ENCODE measurements around the gene TSHZ2.
"Not testable (repeated sequence)": the region's sequence is repeated elsewhere in the genome, so short reads cannot be mapped to it uniquely, and the experiment has no call there.

TSHZ2 gene

GRCh38 chr20:53427951-53428350, 455.8 kb downstream of the TSHZ2 start:
- H3K27me3 ChIP-seq (replicated peaks in 2 of 5; ENCODE audit: control insufficient read depth in 4 of 5, insufficient read depth in 5 of 5, low read length in 4 of 5): no peaks in the 10 kb centered on the region
- POLR2A ChIA-PET: no interaction called here
- peaks cover 0 to 9% (median 5%) of the 10 kb centered on the region in 4 experiments for H3K4me1 ChIP-seq (ENCODE audit: control extremely low read depth in 1 of 4, control insufficient read depth in 4 of 4, insufficient read depth in 4 of 4, low read length in 3 of 4)
- 92% methylated on average over 2 of the region's 2 CpGs for WGBS (ENCODE audit: insufficient coverage)
- no peak overlapping the region for H3K4me3 ChIP-seq (ENCODE audit: control insufficient read depth in 1 of 7, extremely low read depth in 1 of 7, insufficient read depth in 4 of 7, low read depth in 2 of 7, low read length in 6 of 7)
- CTCF ChIA-PET: no interaction called here
- peaks cover 0 to 1% (median 0%) of the 10 kb centered on the region in 5 experiments for H3K9me3 ChIP-seq (ENCODE audit: control extremely low read depth in 1 of 5, control insufficient read depth in 4 of 5, insufficient read depth in 2 of 5, low read depth in 1 of 5, low read length in 4 of 5)
- H3K27ac ChIP-seq (ENCODE audit: insufficient read depth in 1 of 2, low read depth in 1 of 2, low read length in 2 of 2, poor library complexity in 1 of 2, severe bottlenecking in 2 of 2): no peak overlapping the region
- H3K36me3 ChIP-seq (ENCODE audit: control insufficient read depth in 4 of 4, insufficient read depth in 4 of 4, low read length in 3 of 4): no peaks in the 10 kb centered on the region
- DNase-seq: no peak

GRCh38 chr20:53428588-53428987, 456.4 kb downstream of the TSHZ2 start:
- H3K27ac ChIP-seq (ENCODE audit: insufficient read depth in 1 of 2, low read depth in 1 of 2, low read length in 2 of 2, poor library complexity in 1 of 2, severe bottlenecking in 2 of 2): no peak overlapping the region
- no peak overlapping the region for H3K4me3 ChIP-seq (ENCODE audit: control insufficient read depth in 1 of 7, extremely low read depth in 1 of 7, insufficient read depth in 4 of 7, low read depth in 2 of 7, low read length in 6 of 7)
- 0% methylated on average over 2 of the region's 3 CpGs for whole genome bisulfite sequencing (ENCODE audit: insufficient coverage)
- POLR2A ChIA-PET: no interaction called here
- no peaks in the 10 kb centered on the region for H3K27me3 ChIP-seq (replicated peaks in 2 of 5; ENCODE audit: control insufficient read depth in 4 of 5, insufficient read depth in 5 of 5, low read length in 4 of 5)
- DNase-seq: no peak
- CTCF ChIA-PET: interaction anchor here (1.0 kb wide), 1 partner anchor 15 kb away, joined by 3 read pairs; no protein-coding TSS in a partner anchor
- peaks cover 0 to 1% (median 0%) of the 10 kb centered on the region in 5 experiments for H3K9me3 ChIP-seq (ENCODE audit: control extremely low read depth in 1 of 5, control insufficient read depth in 4 of 5, insufficient read depth in 2 of 5, low read depth in 1 of 5, low read length in 4 of 5)
- peaks cover 0 to 9% (median 5%) of the 10 kb centered on the region in 4 experiments for H3K4me1 ChIP-seq (ENCODE audit: control extremely low read depth in 1 of 4, control insufficient read depth in 4 of 4, insufficient read depth in 4 of 4, low read length in 3 of 4)
- H3K36me3 ChIP-seq (ENCODE audit: control insufficient read depth in 4 of 4, insufficient read depth in 4 of 4, low read length in 3 of 4): no peaks in the 10 kb centered on the region

GRCh38 chr20:53428996-53429395, 456.8 kb downstream of the TSHZ2 start:
- 80% methylated on average over 1 of the region's 3 CpGs for WGBS (ENCODE audit: insufficient coverage)
- DNase-seq: peak in 1 of 3 donors; percentile 54
- POLR2A ChIA-PET: no interaction called here
- Histone ChIP-seq H3K27ac (ENCODE audit: insufficient read depth in 1 of 2, low read depth in 1 of 2, low read length in 2 of 2, poor library complexity in 1 of 2, severe bottlenecking in 2 of 2) (no peak overlapping the region), H3K27me3 (replicated peaks in 2 of 5; ENCODE audit: control insufficient read depth in 4 of 5, insufficient read depth in 5 of 5, low read length in 4 of 5) (no peaks in the 10 kb centered on the region), H3K4me1 (ENCODE audit: control extremely low read depth in 1 of 4, control insufficient read depth in 4 of 4, insufficient read depth in 4 of 4, low read length in 3 of 4) (peaks cover 0 to 9% (median 5%) of the 10 kb centered on the region in 4 experiments), H3K4me3 (ENCODE audit: control insufficient read depth in 1 of 7, extremely low read depth in 1 of 7, insufficient read depth in 4 of 7, low read depth in 2 of 7, low read length in 6 of 7) (no peak overlapping the region), H3K9me3 (ENCODE audit: control extremely low read depth in 1 of 5, control insufficient read depth in 4 of 5, insufficient read depth in 2 of 5, low read depth in 1 of 5, low read length in 4 of 5) (peaks cover 0 to 1% (median 0%) of the 10 kb centered on the region in 5 experiments), H3K36me3 (ENCODE audit: control insufficient read depth in 4 of 4, insufficient read depth in 4 of 4, low read length in 3 of 4) (no peaks in the 10 kb centered on the region)
- CTCF ChIA-PET: interaction anchor here (1.0 kb wide), 1 partner anchor 16 kb away, joined by 3 read pairs; no protein-coding TSS in a partner anchor

- no peak overlapping the region for H3K27ac ChIP-seq (ENCODE audit: insufficient read depth in 1 of 2, low read depth in 1 of 2, low read length in 2 of 2, poor library complexity in 1 of 2, severe bottlenecking in 2 of 2)
- no peak for DNase-seq
- no peak overlapping the region for H3K4me3 ChIP-seq (ENCODE audit: control insufficient read depth in 1 of 7, extremely low read depth in 1 of 7, insufficient read depth in 4 of 7, low read depth in 2 of 7, low read length in 6 of 7)
- WGBS (ENCODE audit: insufficient coverage): 94% methylated on average over 7 of the region's 10 CpGs
- no peaks in the 10 kb centered on the region for H3K4me1 ChIP-seq (ENCODE audit: control extremely low read depth in 1 of 4, control insufficient read depth in 4 of 4, insufficient read depth in 4 of 4, low read length in 3 of 4)
- peaks cover 0 to 3% (median 0%) of the 10 kb centered on the region in 5 experiments for H3K9me3 ChIP-seq (ENCODE audit: control extremely low read depth in 1 of 5, control insufficient read depth in 4 of 5, insufficient read depth in 2 of 5, low read depth in 1 of 5, low read length in 4 of 5)
- ChIA-PET POLR2A (no interaction called here), CTCF (no interaction called here)
- H3K27me3 ChIP-seq (replicated peaks in 2 of 5; ENCODE audit: control insufficient read depth in 4 of 5, insufficient read depth in 5 of 5, low read length in 4 of 5): peaks cover 0 to 2% (median 0%) of the 10 kb centered on the region in 5 experiments
- H3K36me3 ChIP-seq (ENCODE audit: control insufficient read depth in 4 of 4, insufficient read depth in 4 of 4, low read length in 3 of 4): no peaks in the 10 kb centered on the region
Measured at GRCh38 chr20:53434662-53435061, 462.5 kb downstream of the TSHZ2 start.

GRCh38 chr20:53436927-53437326, 464.8 kb downstream of the TSHZ2 start:
- H3K4me1 ChIP-seq (ENCODE audit: control extremely low read depth in 1 of 4, control insufficient read depth in 4 of 4, insufficient read depth in 4 of 4, low read length in 3 of 4); H3K9me3 ChIP-seq (ENCODE audit: control extremely low read depth in 1 of 5, control insufficient read depth in 4 of 5, insufficient read depth in 2 of 5, low read depth in 1 of 5, low read length in 4 of 5); CTCF ChIA-PET; H3K36me3 ChIP-seq (ENCODE audit: control insufficient read depth in 4 of 4, insufficient read depth in 4 of 4, low read length in 3 of 4); DNase-seq; H3K27me3 ChIP-seq (replicated peaks in 2 of 5; ENCODE audit: control insufficient read depth in 4 of 5, insufficient read depth in 5 of 5, low read length in 4 of 5); H3K27ac ChIP-seq (ENCODE audit: insufficient read depth in 1 of 2, low read depth in 1 of 2, low read length in 2 of 2, poor library complexity in 1 of 2, severe bottlenecking in 2 of 2); H3K4me3 ChIP-seq (ENCODE audit: control insufficient read depth in 1 of 7, extremely low read depth in 1 of 7, insufficient read depth in 4 of 7, low read depth in 2 of 7, low read length in 6 of 7); POLR2A ChIA-PET: not testable (repeated sequence)
- WGBS (ENCODE audit: insufficient coverage): 100% methylated on average over 2 of the region's 4 CpGs

GRCh38 chr20:53438368-53438767, 466.2 kb downstream of the TSHZ2 start:
- Histone ChIP-seq H3K27me3 (replicated peaks in 2 of 5; ENCODE audit: control insufficient read depth in 4 of 5, insufficient read depth in 5 of 5, low read length in 4 of 5) (peaks cover 0 to 2% (median 0%) of the 10 kb centered on the region in 5 experiments), H3K9me3 (ENCODE audit: control extremely low read depth in 1 of 5, control insufficient read depth in 4 of 5, insufficient read depth in 2 of 5, low read depth in 1 of 5, low read length in 4 of 5) (peaks cover 0 to 3% (median 0%) of the 10 kb centered on the region in 5 experiments), H3K36me3 (ENCODE audit: control insufficient read depth in 4 of 4, insufficient read depth in 4 of 4, low read length in 3 of 4) (no peaks in the 10 kb centered on the region), H3K4me1 (ENCODE audit: control extremely low read depth in 1 of 4, control insufficient read depth in 4 of 4, insufficient read depth in 4 of 4, low read length in 3 of 4) (no peaks in the 10 kb centered on the region), H3K27ac (ENCODE audit: insufficient read depth in 1 of 2, low read depth in 1 of 2, low read length in 2 of 2, poor library complexity in 1 of 2, severe bottlenecking in 2 of 2) (no peak overlapping the region), H3K4me3 (ENCODE audit: control insufficient read depth in 1 of 7, extremely low read depth in 1 of 7, insufficient read depth in 4 of 7, low read depth in 2 of 7, low read length in 6 of 7) (no peak overlapping the region)
- ChIA-PET POLR2A (no interaction called here), CTCF (no interaction called here)
- DNase-seq: no peak
- 100% methylated on average over 3 of the region's 4 CpGs for WGBS (ENCODE audit: insufficient coverage)

- H3K27ac ChIP-seq (ENCODE audit: insufficient read depth in 1 of 2, low read depth in 1 of 2, low read length in 2 of 2, poor library complexity in 1 of 2, severe bottlenecking in 2 of 2): no peak overlapping the region
- H3K36me3 ChIP-seq (ENCODE audit: control insufficient read depth in 4 of 4, insufficient read depth in 4 of 4, low read length in 3 of 4): no peaks in the 10 kb centered on the region
- ChIA-PET POLR2A (no interaction called here), CTCF (no interaction called here)
- H3K9me3 ChIP-seq (ENCODE audit: control extremely low read depth in 1 of 5, control insufficient read depth in 4 of 5, insufficient read depth in 2 of 5, low read depth in 1 of 5, low read length in 4 of 5): peaks cover 0 to 3% (median 0%) of the 10 kb centered on the region in 5 experiments
- peaks cover 0 to 2% (median 0%) of the 10 kb centered on the region in 5 experiments for H3K27me3 ChIP-seq (replicated peaks in 2 of 5; ENCODE audit: control insufficient read depth in 4 of 5, insufficient read depth in 5 of 5, low read length in 4 of 5)
- H3K4me3 ChIP-seq (ENCODE audit: control insufficient read depth in 1 of 7, extremely low read depth in 1 of 7, insufficient read depth in 4 of 7, low read depth in 2 of 7, low read length in 6 of 7): no peak overlapping the region
- no peaks in the 10 kb centered on the region for H3K4me1 ChIP-seq (ENCODE audit: control extremely low read depth in 1 of 4, control insufficient read depth in 4 of 4, insufficient read depth in 4 of 4, low read length in 3 of 4)
- WGBS (ENCODE audit: insufficient coverage): no CpG with 5 or more reads among the region's 1 CpG
- no peak for DNase-seq
Measured at GRCh38 chr20:53439046-53439445, 466.9 kb downstream of the TSHZ2 start.
